ENCODE data around the gene KRI1. TPM values are rescaled to one million over a fixed set of nuclear protein-coding genes. Genes with fewer than 3 reads are reported as not detected.

KRI1 gene
- total RNA-seq, 2 donors from 2014 or later: 45.2 to 47.7 TPM

DNA sequence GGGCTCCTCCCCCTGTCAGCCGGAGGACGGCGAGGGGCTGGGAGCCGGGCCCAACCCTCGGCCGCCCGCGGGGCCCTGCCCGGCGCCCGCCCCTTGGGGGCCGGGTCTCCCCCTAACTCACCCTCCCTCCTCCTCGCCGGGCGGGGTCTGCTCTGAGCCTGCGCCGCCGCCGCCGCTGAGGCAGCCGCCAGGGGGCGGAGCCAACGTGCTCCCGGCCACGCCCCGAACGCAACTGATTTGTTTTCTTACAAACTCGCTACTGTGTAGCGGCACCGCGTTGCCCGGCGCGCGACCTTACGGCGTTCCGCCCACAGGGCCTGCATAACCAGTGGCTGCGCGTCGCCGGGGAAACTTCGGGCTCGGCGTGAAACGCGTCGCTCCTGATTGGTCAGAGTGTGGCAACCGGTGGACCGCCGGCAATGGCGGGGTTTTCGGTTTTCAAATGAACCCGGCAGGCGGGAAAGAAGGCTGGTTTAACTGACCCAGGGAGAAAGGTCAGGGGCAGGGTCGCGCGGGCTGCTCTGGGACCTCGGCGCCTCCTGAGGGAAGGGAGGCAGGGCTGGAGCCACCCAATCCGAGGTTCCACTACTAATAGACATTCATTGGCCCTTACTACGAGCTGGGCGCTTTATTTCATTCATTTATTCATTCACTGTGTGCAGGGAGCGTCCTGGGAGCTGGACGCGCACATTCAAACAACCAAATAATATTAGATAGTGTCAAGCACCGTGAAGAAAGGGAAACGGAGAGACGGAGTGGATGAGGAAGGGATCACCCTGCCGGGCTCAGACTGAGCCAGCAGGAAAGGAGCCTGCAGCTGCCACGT lies 3.2 kb upstream of the KRI1 start, which contains the start of gene CDKN2D:
Gene CDKN2D, minus strand, starts transcription at position 154 of the 826 bp plus-strand sequence. CDS start 326 bp downstream, outside the sequence.
- TF ChIP-seq, protein P1, sequence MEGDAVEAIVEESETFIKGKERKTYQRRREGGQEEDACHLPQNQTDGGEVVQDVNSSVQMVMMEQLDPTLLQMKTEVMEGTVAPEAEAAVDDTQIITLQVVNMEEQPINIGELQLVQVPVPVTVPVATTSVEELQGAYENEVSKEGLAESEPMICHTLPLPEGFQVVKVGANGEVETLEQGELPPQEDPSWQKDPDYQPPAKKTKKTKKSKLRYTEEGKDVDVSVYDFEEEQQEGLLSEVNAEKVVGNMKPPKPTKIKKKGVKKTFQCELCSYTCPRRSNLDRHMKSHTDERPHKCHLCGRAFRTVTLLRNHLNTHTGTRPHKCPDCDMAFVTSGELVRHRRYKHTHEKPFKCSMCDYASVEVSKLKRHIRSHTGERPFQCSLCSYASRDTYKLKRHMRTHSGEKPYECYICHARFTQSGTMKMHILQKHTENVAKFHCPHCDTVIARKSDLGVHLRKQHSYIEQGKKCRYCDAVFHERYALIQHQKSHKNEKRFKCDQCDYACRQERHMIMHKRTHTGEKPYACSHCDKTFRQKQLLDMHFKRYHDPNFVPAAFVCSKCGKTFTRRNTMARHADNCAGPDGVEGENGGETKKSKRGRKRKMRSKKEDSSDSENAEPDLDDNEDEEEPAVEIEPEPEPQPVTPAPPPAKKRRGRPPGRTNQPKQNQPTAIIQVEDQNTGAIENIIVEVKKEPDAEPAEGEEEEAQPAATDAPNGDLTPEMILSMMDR (conservative IDR thresholded peaks at IDR 0.05): peak; percentile 28
- Histone ChIP-seq H3K4me3 (ENCODE audit: low read length) (peak within 1 kb of the TSS; percentile 85), H3K27ac (ENCODE audit: low read depth, low read length) (peak within 1 kb of the TSS; percentile 94), H3K9me3 (ENCODE audit: control insufficient read depth, low read length) (no peaks in the 10 kb centered on the region), H3K9ac (ENCODE audit: extremely low read depth, low read length, poor library complexity, severe bottlenecking) (peak within 1 kb of the TSS; percentile 92), H3K27me3 (ENCODE audit: control insufficient read depth, insufficient read depth, low read length, poor library complexity, severe bottlenecking) (peaks cover 16% of the 10 kb centered on the region), H3K36me3 (ENCODE audit: control insufficient read depth, insufficient read depth, low read length) (no peaks in the 10 kb centered on the region), H3K4me1 (ENCODE audit: control insufficient read depth, insufficient read depth, low read length) (no peaks in the 10 kb centered on the region)
- Mint-ChIP-seq H3K36me3 (ENCODE audit: low read depth) (peaks cover 12% of the 10 kb centered on the region), H3K9me3 (no peaks in the 10 kb centered on the region), H3K4me1 (peaks cover 25% of the 10 kb centered on the region), H3K4me3 (peak within 1 kb of the TSS; percentile 67), H3K27ac (peak within 1 kb of the TSS; percentile 97), H3K27me3 (ENCODE audit: insufficient read depth) (peaks cover 19% of the 10 kb centered on the region)
- 1% methylated on average over 36 to 71 of the region's 71 CpGs for WGBS, 2 experiments (ENCODE audit: insufficient coverage in 1 of 2, insufficient read length in 1 of 2)
- DNase-seq: peak; percentile 100

DNA sequence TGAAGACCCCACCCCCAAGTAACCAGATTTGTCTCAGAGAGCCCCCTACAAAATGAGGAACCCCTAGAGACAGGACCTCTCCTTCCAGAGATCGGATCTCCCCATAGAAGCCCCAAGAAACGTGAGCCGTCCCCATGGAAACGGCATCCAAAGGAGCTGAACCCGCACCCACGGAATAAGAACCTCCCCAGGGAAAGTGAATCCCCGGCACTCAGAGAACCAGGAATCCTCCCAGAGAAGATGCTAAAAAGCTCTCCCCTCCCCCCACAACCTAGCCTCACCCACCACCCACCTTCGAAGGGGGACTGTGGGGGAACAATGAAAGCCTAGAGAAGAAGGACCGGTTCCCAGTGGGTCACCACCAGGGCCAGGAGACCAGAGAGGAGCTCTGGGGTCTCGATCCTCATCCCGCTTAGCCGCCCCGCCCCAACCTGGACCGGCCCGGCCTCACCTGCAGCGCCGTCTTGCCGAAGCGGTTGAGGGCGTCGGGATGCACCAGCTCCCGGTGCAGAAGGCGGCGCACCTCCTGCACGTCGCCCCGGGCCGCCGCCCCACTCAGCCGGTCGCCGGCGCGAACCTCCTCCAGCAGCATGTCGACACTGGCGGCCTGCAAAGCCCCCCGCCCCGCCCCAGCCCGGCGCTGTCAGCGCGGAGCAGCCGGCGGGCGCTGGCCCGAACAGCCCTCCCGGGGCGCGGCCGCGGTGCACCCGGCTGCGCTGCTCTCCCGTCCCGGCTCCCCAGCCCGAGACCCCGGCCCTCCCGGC lies 2.4 kb upstream of the KRI1 start:
- Histone ChIP-seq H3K4me1 (ENCODE audit: control insufficient read depth, insufficient read depth, low read length) (no peaks in the 10 kb centered on the region), H3K27ac (ENCODE audit: low read depth, low read length) (no peak overlapping the region), H3K36me3 (ENCODE audit: control insufficient read depth, insufficient read depth, low read length) (peaks cover 4% of the 10 kb centered on the region), H3K27me3 (ENCODE audit: control insufficient read depth, insufficient read depth, low read length, poor library complexity, severe bottlenecking) (peaks cover 16% of the 10 kb centered on the region), H3K9ac (ENCODE audit: extremely low read depth, low read length, poor library complexity, severe bottlenecking) (no peak overlapping the region), H3K9me3 (ENCODE audit: control insufficient read depth, low read length) (no peaks in the 10 kb centered on the region), H3K4me3 (ENCODE audit: low read length) (peak overlapping the region; percentile 85)
- WGBS, 2 experiments (ENCODE audit: insufficient coverage in 1 of 2, insufficient read length in 1 of 2): 0 to 1% methylated on average over 28 to 58 of the region's 58 CpGs
- Mint-ChIP-seq H3K4me1 (peaks cover 25% of the 10 kb centered on the region), H3K27ac (peak overlapping the region; percentile 61), H3K9me3 (no peaks in the 10 kb centered on the region), H3K27me3 (ENCODE audit: insufficient read depth) (peaks cover 19% of the 10 kb centered on the region), H3K4me3 (peak overlapping the region; percentile 67), H3K36me3 (ENCODE audit: low read depth) (peaks cover 11% of the 10 kb centered on the region)
- DNase-seq: peak; percentile 90
- TF ChIP-seq, protein P1 (conservative IDR thresholded peaks at IDR 0.05): peak; percentile 6

DNA sequence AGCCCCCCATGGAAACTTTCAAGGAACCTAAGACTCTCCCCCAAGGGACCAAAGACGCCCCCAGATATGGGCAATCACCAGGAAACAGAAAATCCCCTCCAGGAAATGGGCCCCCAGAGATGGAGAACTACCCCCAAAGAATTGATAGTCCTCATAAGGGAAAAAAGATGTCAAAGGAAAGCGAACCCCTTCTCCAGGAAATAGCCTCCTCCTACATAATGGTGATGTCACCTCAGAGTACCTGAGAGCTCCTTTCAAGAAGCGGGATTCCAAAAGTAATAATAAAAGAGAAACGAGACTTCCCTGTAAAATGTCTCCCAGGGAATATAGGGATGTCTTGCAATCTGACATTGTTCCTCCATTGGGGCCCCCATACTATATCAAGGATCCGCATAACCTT lies 1.8 kb upstream of the KRI1 start:
- peaks cover 6% of the 10 kb centered on the region for H3K36me3 ChIP-seq (ENCODE audit: control insufficient read depth, insufficient read depth, low read length)
- peaks cover 19% of the 10 kb centered on the region for H3K27me3 Mint-ChIP-seq (ENCODE audit: insufficient read depth)
- TF ChIP-seq, protein P1 (conservative IDR thresholded peaks at IDR 0.05): no peak
- peak overlapping the region; percentile 85 for H3K4me3 ChIP-seq (ENCODE audit: low read length)
- H3K27ac Mint-ChIP-seq: no peak overlapping the region
- H3K36me3 Mint-ChIP-seq (ENCODE audit: low read depth): peaks cover 11% of the 10 kb centered on the region
- no peak overlapping the region for H3K9ac ChIP-seq (ENCODE audit: extremely low read depth, low read length, poor library complexity, severe bottlenecking)
- 45% methylated on average over 4 of the region's 5 CpGs; no CpG with 5 or more reads in 1 of the 2 experiments for WGBS, 2 experiments (ENCODE audit: insufficient coverage in 1 of 2, insufficient read length in 1 of 2)
- H3K4me1 Mint-ChIP-seq: peaks cover 25% of the 10 kb centered on the region
- peak overlapping the region; percentile 67 for H3K4me3 Mint-ChIP-seq
- no peak overlapping the region for H3K27ac ChIP-seq (ENCODE audit: low read depth, low read length)
- H3K4me1 ChIP-seq (ENCODE audit: control insufficient read depth, insufficient read depth, low read length): no peaks in the 10 kb centered on the region
- no peaks in the 10 kb centered on the region for H3K9me3 ChIP-seq (ENCODE audit: control insufficient read depth, low read length)
- no peaks in the 10 kb centered on the region for H3K9me3 Mint-ChIP-seq
- DNase-seq: no peak
- H3K27me3 ChIP-seq (ENCODE audit: control insufficient read depth, insufficient read depth, low read length, poor library complexity, severe bottlenecking): peaks cover 16% of the 10 kb centered on the region
